T-helper 2 cell treated with Interferon-gamma antibody and Interleukin-4, amounts not matched to agents 100 ng/mL and 5 ng/mL, for 36 hours (primary cell): Measurements from ENCODE around the gene KIF11. TPM values are rescaled to one million over a fixed set of nuclear protein-coding genes. Genes with fewer than 3 reads are reported as not detected.

Source experiments
- intact Hi-C: fragments of 100-400 bp; cut with micrococcal nuclease; formaldehyde crosslinking; loops from one replicate; pipeline ENCODE4 v1.15.1; 2023
- total RNA-seq: library from RNA; stranded (reverse); gene quantifications from 2 replicates; pipeline ENCODE4 v1.2.3, GENCODE V29; 2022

Gene KIF11
- total RNA-seq, 1 donor from 2014 or later, result 76.5 TPM

DNA sequence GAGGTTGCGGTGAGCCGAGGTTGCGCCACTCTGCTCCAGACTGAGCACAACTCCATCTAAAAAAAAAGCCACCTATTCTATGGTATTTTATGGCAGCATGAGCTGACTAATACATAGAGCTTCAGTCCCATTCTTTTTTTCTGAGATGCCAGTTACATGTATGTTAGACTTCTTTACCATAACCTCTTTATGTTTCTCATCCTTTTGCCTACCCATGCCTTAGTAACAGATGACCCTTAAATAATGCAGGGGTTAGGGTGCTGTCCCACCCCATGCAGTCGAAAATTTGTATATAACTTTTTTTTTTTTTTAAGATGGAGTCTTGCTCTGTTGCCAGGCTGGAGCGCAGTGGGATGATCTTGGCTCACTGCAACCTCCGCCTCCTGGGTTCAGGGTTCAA lies 74.1 kb downstream of the KIF11 start:
- intact Hi-C loops, result no loop called here

GRCh38 chr10:92677708-92678107 lies 84.8 kb downstream of the KIF11 start:
- intact Hi-C loops, result no loop called here

GRCh38 chr10:92678206-92678605 lies 85.3 kb downstream of the KIF11 start:
- intact Hi-C loops, result no loop called here

- intact Hi-C loops, result no loop called here
Measured at GRCh38 chr10:92681306-92681834, 88.4 kb downstream of the KIF11 start.

GRCh38 chr10:92688573-92688926 lies 95.6 kb downstream of the KIF11 start:
- intact Hi-C loops, result no loop called here

DNA sequence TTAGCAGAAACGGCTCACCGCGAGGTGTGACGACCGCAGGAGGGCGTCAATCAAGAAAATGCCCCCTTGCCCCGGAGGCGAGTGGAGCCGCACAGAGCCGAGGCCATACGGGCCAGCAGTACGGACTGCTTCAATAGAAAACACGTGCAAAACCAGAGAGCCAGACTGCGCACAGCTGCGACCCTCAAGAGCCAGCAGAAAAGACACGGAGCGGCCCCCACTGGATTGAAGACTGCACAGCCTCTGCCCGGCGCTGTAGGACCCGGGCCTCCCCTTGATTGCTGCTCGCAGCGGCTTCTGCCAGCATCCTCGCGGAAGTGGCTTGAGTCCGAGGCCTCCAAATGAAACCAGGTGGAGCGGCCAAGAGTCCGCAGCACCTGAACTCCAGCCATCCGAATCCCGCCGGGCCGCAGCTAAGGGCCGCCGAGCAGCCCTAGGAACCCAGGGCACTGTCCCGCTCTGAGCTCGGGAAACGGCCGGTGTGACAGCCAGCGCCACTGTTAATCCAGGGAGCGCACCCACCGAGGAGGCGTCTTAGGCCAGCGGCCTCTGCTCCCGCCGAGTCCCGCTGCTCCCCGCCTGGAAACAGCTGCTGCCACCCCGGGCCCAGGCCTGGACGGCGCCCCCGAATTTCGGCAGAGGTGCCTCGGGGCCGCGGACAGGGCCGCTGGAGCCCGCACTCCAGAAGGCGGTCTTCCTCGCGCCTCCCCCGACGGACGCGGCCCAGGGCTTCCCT lies 96.2 kb downstream of the KIF11 start:
- intact Hi-C loops, result no loop called here

DNA sequence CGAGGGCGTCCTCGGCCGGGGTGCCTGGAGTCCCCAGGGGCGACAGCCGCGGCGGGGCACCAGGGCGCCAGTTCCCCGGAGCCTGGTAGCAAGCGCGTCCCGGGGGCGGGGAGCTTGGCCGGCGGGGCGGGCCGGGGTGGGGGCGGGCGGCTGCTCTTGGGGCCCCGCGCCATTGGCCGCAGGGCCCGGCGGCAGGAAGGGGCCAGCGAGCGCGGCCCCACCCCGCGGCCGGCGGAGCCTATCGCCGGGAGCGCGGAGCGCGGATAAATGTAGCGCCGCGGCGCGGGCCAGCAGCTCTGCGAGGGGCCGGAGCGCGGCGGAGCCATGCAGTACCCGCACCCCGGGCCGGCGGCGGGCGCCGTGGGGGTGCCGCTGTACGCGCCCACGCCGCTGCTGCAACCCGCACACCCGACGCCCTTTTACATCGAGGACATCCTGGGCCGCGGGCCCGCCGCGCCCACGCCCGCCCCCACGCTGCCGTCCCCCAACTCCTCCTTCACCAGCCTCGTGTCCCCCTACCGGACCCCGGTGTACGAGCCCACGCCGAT lies 96.8 kb downstream of the KIF11 start, which contains the start of gene HHEX:
HHEX (plus strand) TSS at position 293 of the 548 bp plus-strand sequence; CDS start at position 325, 32 bp downstream.
- intact Hi-C loops, result loop anchor here (2.0 to 10.0 kb wide), 3 partner anchors 55 to 378 kb away; partner anchors contain the start of gene EXOC6

- intact Hi-C loops, result loop anchor here (2.0 to 10.0 kb wide), 3 partner anchors 56 to 377 kb away; partner anchors contain the start of gene EXOC6
Measured at GRCh38 chr10:92690211-92690914, 97.4 kb downstream of the KIF11 start.

DNA sequence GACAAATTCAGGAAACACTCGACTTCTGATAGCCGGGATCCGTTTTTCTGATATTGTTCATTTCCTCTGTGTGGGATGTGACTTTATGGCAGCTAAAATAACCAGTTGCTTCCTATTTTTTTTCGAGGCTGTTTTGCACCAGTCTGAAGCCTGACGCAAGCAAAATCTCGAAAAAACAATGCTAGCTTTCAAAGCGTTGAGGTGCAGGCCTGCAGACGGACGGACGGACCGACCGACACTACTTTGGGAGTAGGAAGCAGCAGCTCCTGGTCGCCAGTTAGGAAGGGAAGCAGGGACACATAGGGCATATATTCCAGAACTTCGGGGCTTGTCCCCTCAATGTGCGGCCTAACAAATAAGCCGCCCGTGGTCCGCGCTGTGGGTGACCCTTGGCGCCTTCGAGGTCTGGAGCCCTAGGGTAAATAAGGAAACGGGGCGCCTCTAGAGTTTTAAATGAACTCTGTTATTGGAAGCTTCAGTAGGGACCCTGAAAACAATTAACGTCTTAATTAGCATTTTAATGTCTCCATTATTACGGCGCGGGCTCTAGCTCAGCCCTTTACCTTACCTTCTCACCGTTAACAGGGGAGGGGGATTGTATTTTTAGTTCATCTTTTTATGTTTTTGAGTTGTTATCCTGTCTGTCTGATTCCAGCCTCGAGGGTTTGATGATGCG lies 98.1 kb downstream of the KIF11 start:
- intact Hi-C loops, result loop anchor here (2.0 to 10.0 kb wide), 3 partner anchors 56 to 376 kb away; partner anchors contain the start of gene EXOC6

- intact Hi-C loops, result loop anchor here (2.0 to 10.0 kb wide), 3 partner anchors 57 to 376 kb away; partner anchors contain the start of gene EXOC6
Measured at GRCh38 chr10:92691591-92692079, 98.7 kb downstream of the KIF11 start.

- intact Hi-C loops, result loop anchor here (5.0 to 10.0 kb wide), 2 partner anchors 57 to 375 kb away; no protein-coding TSS in a partner anchor
Measured at GRCh38 chr10:92692080-92692671, 99.2 kb downstream of the KIF11 start.

DNA sequence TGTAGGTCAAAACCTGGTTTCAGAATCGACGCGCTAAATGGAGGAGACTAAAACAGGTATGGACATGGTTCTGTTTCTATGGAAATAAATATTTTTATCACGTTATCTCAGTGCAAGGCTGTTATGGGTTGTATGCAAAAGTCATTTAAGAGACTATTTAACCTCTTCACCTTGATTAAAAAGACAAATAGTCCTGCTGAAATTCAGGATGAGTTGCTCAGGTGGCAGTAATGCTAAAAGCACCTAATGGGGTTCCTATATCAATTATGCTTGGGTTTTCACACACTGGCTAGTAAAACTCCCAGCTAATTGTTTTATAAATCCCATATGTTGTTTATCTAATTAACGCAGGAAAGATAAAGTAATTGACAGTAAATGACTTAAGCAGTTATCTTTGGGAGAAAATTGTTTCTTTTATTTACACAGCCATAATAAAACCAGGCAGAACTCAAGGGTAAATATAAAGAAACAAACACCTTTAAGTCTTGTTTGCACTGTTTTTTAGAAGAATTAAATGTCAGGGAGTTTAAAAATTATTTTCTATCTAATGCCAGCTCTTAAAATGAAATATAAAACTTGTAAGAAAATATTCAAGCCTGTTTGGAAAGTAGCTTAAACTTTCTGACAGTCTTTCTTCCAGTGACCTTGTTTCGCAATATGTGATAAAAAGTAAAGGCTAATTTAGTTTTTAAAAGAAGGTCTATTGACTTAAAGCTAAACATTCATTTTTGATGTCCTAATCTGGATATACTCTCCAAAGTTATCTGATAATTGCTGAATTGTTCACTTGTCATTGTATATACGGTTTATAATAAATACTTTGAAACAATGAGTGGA lies 100.0 kb downstream of the KIF11 start:
- intact Hi-C loops, result loop anchor here (5.0 to 10.0 kb wide), 2 partner anchors 58 to 374 kb away; no protein-coding TSS in a partner anchor

DNA sequence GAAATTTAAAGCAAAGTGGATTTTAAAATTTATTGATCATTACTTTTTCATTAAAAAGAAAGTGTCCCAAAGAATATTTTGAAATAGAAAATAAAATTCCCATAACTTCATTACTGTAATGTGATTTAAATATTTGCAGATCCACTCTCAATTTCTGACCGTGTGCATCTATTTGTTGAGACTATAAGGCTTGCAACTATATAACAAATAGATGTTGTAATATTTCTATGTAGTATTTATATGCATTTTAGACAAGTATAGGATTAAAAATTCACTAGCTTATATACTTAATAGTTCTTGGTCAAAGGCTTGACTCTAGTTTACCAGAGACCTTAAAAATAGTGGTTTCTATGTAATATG lies 100.6 kb downstream of the KIF11 start:
- intact Hi-C loops, result loop anchor here (5.0 to 10.0 kb wide), 2 partner anchors 59 to 374 kb away; no protein-coding TSS in a partner anchor

DNA sequence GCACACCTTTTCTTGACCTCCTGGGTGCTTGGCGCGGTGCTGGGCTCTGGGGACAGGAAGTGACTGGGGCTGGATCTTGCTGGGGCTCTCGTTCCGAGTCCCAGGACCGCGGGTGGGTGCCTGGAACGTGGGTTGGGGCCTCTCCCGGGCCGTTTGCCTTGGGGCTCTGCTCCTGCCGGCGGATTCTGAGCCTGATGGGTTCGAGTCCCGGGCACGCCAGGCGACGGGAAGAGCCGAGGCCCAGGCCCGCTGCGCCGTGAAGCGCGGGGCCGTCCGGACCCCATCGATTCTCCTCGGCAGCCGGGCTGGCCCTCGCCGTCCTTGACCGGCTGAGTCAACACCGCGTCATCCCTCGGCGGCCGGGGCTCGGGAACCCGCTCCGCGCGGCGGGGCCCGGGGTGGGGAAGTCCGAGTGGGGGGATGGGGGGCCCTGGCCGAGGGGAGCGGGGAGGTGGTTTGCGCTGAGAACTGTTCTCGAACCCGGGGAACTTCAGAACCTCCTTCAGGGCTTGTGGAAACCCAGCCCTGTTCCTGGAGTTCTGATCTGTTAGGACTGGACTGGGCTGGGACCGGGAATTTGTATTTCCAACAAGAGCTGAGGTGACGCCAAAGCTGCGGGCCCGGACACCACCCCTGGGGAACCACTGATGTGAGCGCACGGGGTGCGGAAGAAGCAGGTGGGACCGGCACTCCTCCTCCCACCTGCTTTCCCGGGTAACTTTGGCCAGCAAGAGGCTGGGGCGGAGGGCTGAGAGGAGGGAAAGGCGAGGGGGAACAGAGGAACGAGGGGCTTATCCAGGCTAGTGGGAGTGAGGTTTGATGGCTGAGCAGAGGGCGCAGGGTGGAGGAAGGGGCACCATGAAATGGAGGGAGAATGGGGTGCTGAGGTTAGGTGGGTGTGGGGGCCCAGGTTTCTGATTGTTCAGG lies 103.0 kb downstream of the KIF11 start:
- intact Hi-C loops, result loop anchor here (10.0 kb wide), 1 partner anchor 61 kb away; no protein-coding TSS in a partner anchor

DNA sequence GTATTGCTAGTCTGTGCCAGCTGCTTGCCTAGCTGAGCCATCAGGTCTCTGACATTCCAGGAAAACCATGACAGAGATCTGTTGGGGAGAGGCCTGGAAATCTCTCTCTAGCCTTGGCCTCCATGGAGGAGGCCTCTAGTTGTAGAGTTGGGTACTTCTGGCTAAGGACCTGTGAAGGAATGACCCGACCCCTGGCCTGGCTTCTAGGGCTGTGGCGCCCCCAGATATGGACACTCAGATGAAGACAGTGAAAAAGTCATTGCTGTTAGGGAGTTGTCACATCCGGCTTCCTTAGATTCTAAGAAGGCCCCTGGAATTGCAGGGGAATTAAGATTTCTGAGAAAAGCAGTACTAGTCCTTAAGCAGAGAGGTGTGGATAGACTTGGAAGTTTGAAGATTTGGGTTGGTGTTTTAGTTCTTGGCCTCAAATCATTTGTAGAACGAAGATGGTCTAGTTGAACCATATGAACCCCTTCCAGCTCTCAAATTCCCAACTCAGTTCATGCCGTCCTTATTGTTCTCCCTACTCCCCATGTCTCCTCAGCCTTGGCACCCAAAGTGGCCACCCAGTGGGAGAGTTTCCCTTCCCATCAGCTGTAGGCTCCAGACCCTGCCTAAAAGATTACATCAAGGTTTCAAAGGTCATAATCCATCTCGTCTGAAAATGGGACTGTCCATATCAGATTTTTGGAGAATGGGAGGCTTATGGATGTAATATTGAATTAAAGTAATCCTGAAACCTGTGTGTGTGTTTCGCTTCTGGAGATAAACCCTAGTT lies 103.9 kb downstream of the KIF11 start:
- intact Hi-C loops, result loop anchor here (10.0 kb wide), 1 partner anchor 62 kb away; no protein-coding TSS in a partner anchor

DNA sequence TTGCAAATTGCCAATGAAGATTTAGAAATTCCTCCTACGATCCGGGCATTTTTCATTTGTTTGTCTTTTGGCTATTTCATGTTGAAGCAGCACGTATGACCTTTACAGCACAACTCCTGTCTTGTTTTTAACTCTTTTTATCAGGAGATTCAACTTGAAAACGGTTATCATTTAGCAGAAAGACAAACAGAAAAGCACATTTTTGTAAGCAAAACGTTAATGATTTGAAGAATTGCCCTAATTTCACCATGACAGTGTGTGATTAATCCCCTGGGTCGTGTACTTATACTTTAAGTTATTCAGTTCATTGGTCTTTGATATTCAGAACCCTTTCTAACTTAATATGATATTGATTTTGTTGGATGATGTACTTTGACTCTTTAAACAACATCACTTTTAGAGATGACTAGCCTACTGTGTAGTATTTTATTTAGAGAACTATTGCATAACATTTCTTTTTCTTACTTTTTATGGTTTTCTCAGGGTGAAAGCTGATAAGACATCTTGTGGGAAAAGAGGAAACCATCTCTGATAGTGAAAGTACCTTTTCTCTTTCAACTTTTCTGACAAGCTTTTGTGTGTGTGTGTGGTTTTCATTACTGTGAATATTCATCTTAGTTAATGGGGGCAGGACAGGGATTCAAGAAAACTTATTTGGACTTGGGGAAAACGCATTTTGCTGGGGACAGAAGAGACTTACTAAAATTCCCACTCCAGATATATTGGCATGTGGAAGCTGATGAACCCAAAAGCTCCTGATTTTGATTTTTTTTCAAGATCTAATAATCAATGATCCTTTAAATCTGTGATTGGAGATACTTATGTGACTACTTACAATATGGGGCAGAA lies 105.0 kb downstream of the KIF11 start:
- intact Hi-C loops, result loop anchor here (10.0 kb wide), 1 partner anchor 63 kb away; no protein-coding TSS in a partner anchor

GRCh38 chr10:92699193-92699517 lies 106.2 kb downstream of the KIF11 start:
- intact Hi-C loops, result loop anchor here (10.0 kb wide), 1 partner anchor 64 kb away; no protein-coding TSS in a partner anchor
